OCI-LY7 (cell line): ENCODE data around the gene SNU13. TPM values are rescaled to one million over a fixed set of nuclear protein-coding genes. Genes with fewer than 3 reads are reported as not detected.
"Not testable (repeated sequence)": the region's sequence is repeated elsewhere in the genome, so short reads cannot be mapped to it uniquely, and the experiment has no call there.

ENCODE experiments used
- BruUV-seq: library from RNA; stranded (reverse); fragments of 400-500 nt; replicated peaks from 2 replicates; lab custom pipeline; 2021; lab: Mats Ljungman, UMichigan
- CTCF ChIA-PET: fragments of 300-600 bp; sonication (Branson Sonifier 250); formaldehyde crosslinking; loops from one replicate; lab custom pipeline; 2022; ENCODE audit warnings: antibody characterized with exemption; ENCODE audit not compliant: unreplicated experiment; lab: Charles Lee
- POLR2A ChIA-PET: fragments of 300-600 bp; sonication (Branson Sonifier 250); formaldehyde crosslinking; loops from one replicate; lab custom pipeline; 2022; ENCODE audit warnings: antibody characterized with exemption; lab: Charles Lee
- DNase-seq: peaks from one replicate; pipeline ENCODE4 v3.0.0-alpha.2; 2015; ENCODE audit warnings: low spot score
- H2AFZ ChIP-seq: fragments of 200-600 bp; sonication (generic), shearing (Covaris generic); 2 replicates; pipeline ENCODE4 v1.6.1; 2014; ENCODE audit warnings: mild to moderate bottlenecking, antibody characterized with exemption, low read length, moderate library complexity
- H3K27ac ChIP-seq: fragments of 200-600 bp; sonication (generic); 2 replicates; pipeline ENCODE4 v1.5.1; 2014; ENCODE audit warnings: mixed run types, low read depth, mild to moderate bottlenecking, moderate library complexity, low read length, inconsistent platforms; ENCODE audit not compliant: poor library complexity, severe bottlenecking
- H3K36me3 ChIP-seq: fragments of 200-600 bp; sonication (generic); 2 replicates; pipeline ENCODE4 v1.6.1; 2014; ENCODE audit warnings: mild to moderate bottlenecking, antibody characterized with exemption, low read length, moderate library complexity, mixed read lengths; ENCODE audit not compliant: insufficient read depth
- H3K4me1 ChIP-seq: fragments of 200-600 bp; sonication (generic); 2 replicates; pipeline ENCODE4 v1.5.1; 2014; ENCODE audit warnings: mild to moderate bottlenecking, low read length; ENCODE audit not compliant: insufficient read depth, poor library complexity, severe bottlenecking
- H3K4me2 ChIP-seq: fragments of 200-600 bp; sonication (generic); 2 replicates; pipeline ENCODE4 v1.6.1; 2014; ENCODE audit warnings: mild to moderate bottlenecking, low read length
- H3K4me3 ChIP-seq: fragments of 200-600 bp; sonication (generic); 2 replicates; pipeline ENCODE4 v1.5.1; 2014; ENCODE audit warnings: mild to moderate bottlenecking, low read depth, low read length; ENCODE audit not compliant: poor library complexity, severe bottlenecking
- H3K79me2 ChIP-seq: fragments of 200-600 bp; sonication (generic); 2 replicates; pipeline ENCODE4 v1.6.1; 2016; ENCODE audit warnings: low read depth, mild to moderate bottlenecking, low read length, moderate library complexity, mixed read lengths; ENCODE audit not compliant: insufficient read depth
- H3K9me2 ChIP-seq: fragments of 200-600 bp; sonication (generic); 2 replicates; pipeline ENCODE4 v1.6.1; 2016; ENCODE audit warnings: mild to moderate bottlenecking, low read length, mixed read lengths; ENCODE audit not compliant: insufficient read depth
- H3K9me3 ChIP-seq: fragments of 200-600 bp; sonication (generic); 2 replicates; pipeline ENCODE4 v1.6.1; 2014; ENCODE audit warnings: mild to moderate bottlenecking, mixed run types, low read length, mixed read lengths
- H4K20me1 ChIP-seq: fragments of 200-600 bp; sonication (generic); 2 replicates; pipeline ENCODE4 v1.6.1; 2014; ENCODE audit warnings: mild to moderate bottlenecking, antibody characterized with exemption, low read length, moderate library complexity, mixed read lengths; ENCODE audit not compliant: insufficient read depth
- CTCF ChIP-seq: fragments of 200-600 bp; sonication (generic); conservative IDR thresholded peaks from 2 replicates; pipeline ENCODE4 v1.5.1; 2014; ENCODE audit warnings: mild to moderate bottlenecking, antibody characterized with exemption, low read length, moderate library complexity, mixed read lengths
- EZH2phosphoT487 ChIP-seq: fragments of 200-600 bp; sonication (generic); IDR thresholded peaks from 2 replicates; pipeline ENCODE4 v1.6.1; 2018; ENCODE audit warnings: low read depth, borderline replicate concordance, mild to moderate bottlenecking, mixed run types, antibody characterized with exemption, low read length, moderate library complexity, mixed read lengths
- intact Hi-C: fragments of 100-400 bp; cut with micrococcal nuclease; formaldehyde crosslinking; loops from one replicate; pipeline ENCODE4 v1.10.0; 2022; ENCODE audit not compliant: unreplicated experiment
- total RNA-seq, 2 experiments: library from RNA; depleted of rRNA in 1 of 2; stranded (reverse); fragments of >200 nt in 1 of 2; shearing (Covaris generic) in 1 of 2; gene quantifications; 2 replicates each; pipeline ENCODE4 v1.2.3, GENCODE V29; 2014 to 2022

SNU13 gene
- total RNA-seq, 2 experiments from 2014 or later, result 199 to 246 TPM

GRCh38 chr22:41663594-41663993 is 25.1 kb downstream of the SNU13 start:
- H3K4me3 ChIP-seq, H3K9me3 ChIP-seq, CTCF ChIA-PET, H2AFZ ChIP-seq, H3K79me2 ChIP-seq, DNase-seq, intact Hi-C loops, H3K9me2 ChIP-seq, BruUV-seq, H4K20me1 ChIP-seq, H3K27ac ChIP-seq, H3K4me2 ChIP-seq: not testable (repeated sequence)
- H3K4me1 ChIP-seq, result peaks cover 16% of the 10 kb centered on the region
- POLR2A ChIA-PET, result interaction anchor here (0.6 kb wide), 1 partner anchor 12 kb away, joined by 3 read pairs; no protein-coding TSS in a partner anchor
- H3K36me3 ChIP-seq, result peaks cover 70% of the 10 kb centered on the region

- Histone ChIP-seq H3K9me3 (no peaks in the 10 kb centered on the region), H3K27ac (no peak overlapping the region), H3K4me3 (no peak overlapping the region), H3K79me2 (no peaks in the 10 kb centered on the region), H3K4me2 (no peak overlapping the region), H3K36me3 (peaks cover 88% of the 10 kb centered on the region), H2AFZ (no peak overlapping the region), H3K9me2 (no peaks in the 10 kb centered on the region), H4K20me1 (no peaks in the 10 kb centered on the region), H3K4me1 (peaks cover 4% of the 10 kb centered on the region)
- POLR2A ChIA-PET, result no interaction called here
- intact Hi-C loops, result no loop called here
- no peak for TF ChIP-seq CTCF
- no peak for TF ChIP-seq EZH2phosphoT487
- no peak for DNase-seq
- CTCF ChIA-PET, result no interaction called here
- BruUV-seq, result TSS peak; percentile 48
These were observed 27.0 kb downstream of the SNU13 start for GRCh38 chr22:41661713-41662112.

- CTCF ChIA-PET, result no interaction called here
- peaks cover 94% of the 10 kb centered on the region for H3K36me3 ChIP-seq
- BruUV-seq, result no TSS peak
- no peaks in the 10 kb centered on the region for H3K79me2 ChIP-seq
- H3K9me2 ChIP-seq, result no peaks in the 10 kb centered on the region
- POLR2A ChIA-PET, result interaction anchor here (0.8 to 1.1 kb wide), 2 partner anchors 27 to 90 kb away, joined by 3 read pairs; no protein-coding TSS in a partner anchor
- H3K4me1 ChIP-seq, result no peaks in the 10 kb centered on the region
- H4K20me1 ChIP-seq, result no peaks in the 10 kb centered on the region
- no peak overlapping the region for H2AFZ ChIP-seq
- TF ChIP-seq CTCF (no peak), EZH2phosphoT487 (no peak)
- no peak overlapping the region for H3K27ac ChIP-seq
- H3K4me2 ChIP-seq, result no peak overlapping the region
- DNase-seq, result no peak
- no peak overlapping the region for H3K4me3 ChIP-seq
- no peaks in the 10 kb centered on the region for H3K9me3 ChIP-seq
- intact Hi-C loops, result no loop called here
These were observed 27.6 kb downstream of the SNU13 start for GRCh38 chr22:41661088-41661487.
